GM20431 (cell line): ENCODE data around the gene GRIA2.

Experiments
- in situ Hi-C: fragments of 300-500 bp; cut with MseI, MboI; formaldehyde crosslinking; loops from one replicate; pipeline ENCODE4 v1.15.0; 2020; ENCODE audit warnings: low sequenced_read_pairs; ENCODE audit not compliant: unreplicated experiment

The GRIA2 gene

GRCh38 chr4:157358439-157358838, 137.9 kb downstream of the GRIA2 start:
- in situ Hi-C loops: no loop called here

- in situ Hi-C loops: no loop called here
Observed at GRCh38 chr4:157358851-157359250, 138.3 kb downstream of the GRIA2 start.

- in situ Hi-C loops: no loop called here
Observed at GRCh38 chr4:157363360-157363759, 142.8 kb downstream of the GRIA2 start.

GRCh38 chr4:157372154-157372553, 151.6 kb downstream of the GRIA2 start:
- in situ Hi-C loops: no loop called here

- in situ Hi-C loops: no loop called here
Observed at GRCh38 chr4:157372567-157372966, 152.0 kb downstream of the GRIA2 start.

GRCh38 chr4:157389741-157390140, 169.2 kb downstream of the GRIA2 start:
- in situ Hi-C loops: no loop called here

GRCh38 chr4:157405070-157405469, 184.5 kb downstream of the GRIA2 start:
- in situ Hi-C loops: no loop called here
